HG02840 (cell line): Measurements from ENCODE around the gene ZNF76.

ENCODE experiments used
- ATAC-seq: cut with Tn5 transposase; IDR thresholded peaks from one replicate; pipeline ENCODE4 v1.9.1; 2021; ENCODE audit warnings: mild to moderate bottlenecking, moderate library complexity, moderate number of reproducible peaks; ENCODE audit not compliant: unreplicated experiment, low FRiP score

The ZNF76 gene

GRCh38 chr6:35259194-35259947 lies at the start of gene ZNF76:
ZNF76 (plus strand) TSS chr6:35259735; CDS start chr6:35281152, 21,417 bp downstream.
- ATAC-seq, result peak; percentile 85

DNA sequence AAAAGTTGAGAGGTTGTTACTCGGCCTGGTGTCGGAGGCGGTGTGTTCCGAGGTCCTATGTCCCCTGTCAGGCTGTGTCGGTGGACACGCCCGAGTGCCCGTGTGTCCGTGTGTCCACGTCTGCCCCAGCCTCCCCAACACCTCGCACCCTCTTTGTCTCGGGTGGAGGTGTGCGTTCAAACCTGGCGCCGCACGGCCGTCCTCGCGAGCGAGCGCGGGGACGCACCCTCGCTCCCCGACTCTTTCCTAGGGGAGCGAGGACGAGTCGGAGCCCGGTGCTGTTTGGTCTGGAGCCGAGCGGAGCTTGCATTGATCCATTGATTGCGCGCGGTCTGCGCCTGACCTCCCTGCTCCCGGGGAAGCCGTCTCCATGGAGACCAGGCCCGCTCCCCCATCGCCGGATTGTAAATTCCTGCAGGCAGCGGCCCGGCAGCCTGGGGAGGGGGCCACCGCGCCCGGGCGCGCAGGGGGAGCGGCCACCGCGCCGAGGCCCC lies 46.2 kb upstream of the ZNF76 start:
- no peak for ATAC-seq

DNA sequence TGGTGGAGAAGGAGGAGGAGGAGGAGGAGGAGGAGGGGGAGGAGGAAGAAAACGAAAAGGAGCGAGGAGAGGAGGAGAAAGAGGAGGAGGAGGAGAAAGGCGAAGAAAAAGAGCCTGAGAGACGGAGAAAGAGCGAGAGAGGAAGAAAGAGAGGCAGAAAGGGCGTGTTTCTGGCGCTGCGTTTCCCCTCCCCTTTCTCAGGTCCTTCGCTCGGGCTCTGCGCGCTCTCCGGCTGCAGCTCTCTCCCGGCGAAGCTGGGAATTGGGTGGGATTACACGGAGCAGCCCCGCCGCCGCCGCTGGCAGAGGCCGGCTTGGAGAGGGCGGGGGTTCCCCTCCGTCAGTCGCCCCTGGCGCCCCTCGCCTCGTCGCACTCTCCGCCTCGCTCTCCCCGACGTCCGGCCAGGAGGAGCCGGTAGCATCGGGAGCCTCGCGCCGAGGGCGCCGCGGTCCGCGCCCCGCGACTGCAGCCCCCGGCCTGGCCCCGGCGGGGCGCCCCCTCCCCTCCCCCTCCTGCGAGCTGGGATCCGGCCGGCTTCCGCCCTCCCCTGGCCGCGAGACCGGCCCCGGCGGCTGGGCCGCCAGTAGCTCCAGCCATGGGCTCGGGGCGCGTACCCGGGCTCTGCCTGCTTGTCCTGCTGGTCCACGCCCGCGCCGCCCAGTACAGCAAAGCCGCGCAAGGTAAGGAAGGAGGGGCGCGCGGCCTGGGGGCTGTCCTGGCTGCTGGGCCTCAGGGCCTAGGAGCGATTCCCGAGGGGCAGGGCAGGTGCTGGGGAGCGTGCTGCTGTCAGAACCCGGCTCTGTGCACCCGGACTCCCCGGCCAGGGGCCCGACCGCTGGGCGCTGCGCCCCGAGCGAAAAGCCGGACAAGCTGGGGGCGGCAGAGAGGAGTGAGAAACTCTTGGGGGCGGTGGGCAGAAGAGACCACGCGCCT lies 45.4 kb upstream of the ZNF76 start, which contains the start of gene SCUBE3:
Gene SCUBE3, plus strand, starts transcription at position 133 of the 933 bp plus-strand sequence. Its CDS starts 463 bp downstream, at position 596.
- ATAC-seq, result no peak

- ATAC-seq, result no peak
These were observed 44.5 kb upstream of the ZNF76 start for GRCh38 chr6:35214869-35215664.

- no peak for ATAC-seq
These were observed 43.7 kb upstream of the ZNF76 start for GRCh38 chr6:35215665-35216411.

DNA sequence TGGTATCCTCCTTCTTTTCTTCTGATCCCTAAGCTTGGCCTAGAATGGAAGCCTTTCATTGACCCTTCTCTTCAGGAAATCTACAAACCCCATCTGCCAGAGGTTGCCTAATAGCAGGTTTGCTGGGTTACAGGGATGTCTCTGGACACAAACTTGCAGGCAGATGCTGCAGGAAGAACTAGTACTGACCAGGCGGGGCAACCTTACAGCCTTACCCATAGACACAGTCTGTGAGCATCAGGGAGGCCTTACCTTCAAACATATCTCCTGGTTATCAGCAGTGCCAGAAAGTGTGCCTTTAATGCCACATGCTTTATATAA lies 43.2 kb upstream of the ZNF76 start:
- no peak for ATAC-seq

- no peak for ATAC-seq
These were observed 42.4 kb upstream of the ZNF76 start for GRCh38 chr6:35216851-35217811.

GRCh38 chr6:35218021-35218420 lies 41.5 kb upstream of the ZNF76 start:
- no peak for ATAC-seq

DNA sequence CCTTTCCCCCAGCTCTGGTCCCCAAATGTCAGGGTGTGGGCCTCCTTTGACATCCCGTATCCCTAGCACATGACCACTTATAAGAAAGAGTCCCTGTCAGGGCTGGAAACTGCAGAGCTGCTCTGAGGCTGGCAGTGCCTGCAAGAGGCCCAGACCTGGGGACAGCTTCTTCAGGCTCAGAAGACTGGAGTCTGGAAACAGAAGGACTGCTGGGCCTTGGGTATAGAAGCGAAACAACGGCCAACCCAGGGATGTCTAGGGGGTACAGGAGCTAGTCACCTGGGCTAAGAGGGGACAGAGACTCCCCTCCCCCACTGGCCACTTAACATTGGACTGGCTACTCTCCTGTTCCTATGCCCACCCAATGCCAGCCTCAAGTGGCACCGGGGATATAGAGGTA lies 41.1 kb upstream of the ZNF76 start:
- ATAC-seq, result no peak

GRCh38 chr6:35219683-35220326 lies 39.7 kb upstream of the ZNF76 start:
- ATAC-seq, result no peak

DNA sequence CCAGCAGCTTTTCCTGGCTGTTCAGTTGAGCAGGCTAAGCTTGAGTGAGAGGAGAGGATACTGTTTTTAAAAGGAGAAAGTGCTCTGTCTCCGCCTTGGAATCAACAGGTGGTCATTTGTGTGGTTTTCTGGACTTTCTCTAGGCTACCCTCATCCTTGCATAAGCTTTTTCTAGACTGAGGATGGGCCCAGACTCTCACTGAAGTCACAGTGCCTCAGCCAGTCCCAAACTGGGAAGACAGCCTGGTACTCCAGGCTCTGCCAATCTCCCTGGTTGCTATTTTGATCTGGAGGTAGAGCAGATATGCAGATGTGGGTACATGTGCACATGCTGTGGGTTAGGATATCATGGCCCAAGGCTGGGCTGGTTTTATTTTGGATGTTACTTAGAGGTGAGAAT lies 38.8 kb upstream of the ZNF76 start:
- ATAC-seq, result no peak

- ATAC-seq, result no peak
These were observed 36.1 kb upstream of the ZNF76 start for GRCh38 chr6:35223396-35223795.

GRCh38 chr6:35224720-35225119 lies 34.8 kb upstream of the ZNF76 start:
- no peak for ATAC-seq

DNA sequence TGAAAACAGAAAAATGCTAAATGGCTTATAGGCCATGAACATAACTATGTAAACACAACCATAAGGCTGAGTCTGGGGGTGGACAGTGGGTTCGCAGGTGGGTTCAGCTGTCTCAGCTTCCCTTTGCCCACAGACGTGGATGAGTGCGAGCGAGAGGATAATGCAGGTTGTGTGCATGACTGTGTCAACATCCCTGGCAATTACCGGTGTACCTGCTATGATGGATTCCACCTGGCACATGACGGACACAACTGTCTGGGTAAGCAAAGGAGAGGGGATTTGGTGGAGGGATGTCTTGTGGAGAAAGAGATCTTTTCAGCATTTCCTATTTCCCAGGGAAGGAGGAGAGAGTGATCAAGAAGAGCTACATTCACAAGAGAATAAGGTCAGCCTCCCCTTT lies 31.1 kb upstream of the ZNF76 start:
- ATAC-seq, result no peak

GRCh38 chr6:35229304-35229703 lies 30.2 kb upstream of the ZNF76 start:
- no peak for ATAC-seq

DNA sequence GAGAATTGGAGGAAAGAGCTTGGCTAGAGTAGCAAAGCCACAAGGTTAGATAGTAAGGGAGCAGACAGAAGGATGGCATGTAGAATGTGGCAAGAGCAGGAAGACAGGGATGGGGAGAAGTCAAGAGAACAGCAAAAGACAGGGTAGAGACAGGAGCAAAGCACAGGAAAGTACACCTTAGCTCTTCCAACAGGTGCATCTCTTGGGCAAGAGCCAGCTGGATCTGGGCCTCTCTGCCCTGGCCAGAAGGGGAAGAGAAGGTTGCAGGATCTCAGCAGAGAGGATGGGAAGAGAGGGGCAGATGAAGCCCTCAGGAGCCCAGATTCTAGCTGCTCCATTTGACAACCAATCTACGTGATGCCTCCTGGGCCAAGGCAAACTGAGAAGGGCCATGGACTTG lies 29.0 kb upstream of the ZNF76 start:
- ATAC-seq, result no peak

GRCh38 chr6:35230950-35231349 lies 28.6 kb upstream of the ZNF76 start:
- no peak for ATAC-seq

GRCh38 chr6:35231563-35231962 lies 28.0 kb upstream of the ZNF76 start:
- no peak for ATAC-seq
